ENCODE data around the gene PLSCR1.

The PLSCR1 gene, protein sequence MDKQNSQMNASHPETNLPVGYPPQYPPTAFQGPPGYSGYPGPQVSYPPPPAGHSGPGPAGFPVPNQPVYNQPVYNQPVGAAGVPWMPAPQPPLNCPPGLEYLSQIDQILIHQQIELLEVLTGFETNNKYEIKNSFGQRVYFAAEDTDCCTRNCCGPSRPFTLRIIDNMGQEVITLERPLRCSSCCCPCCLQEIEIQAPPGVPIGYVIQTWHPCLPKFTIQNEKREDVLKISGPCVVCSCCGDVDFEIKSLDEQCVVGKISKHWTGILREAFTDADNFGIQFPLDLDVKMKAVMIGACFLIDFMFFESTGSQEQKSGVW

GRCh38 chr3:146544002-146544928, at the start of gene PLSCR1:
Gene PLSCR1, minus strand, starts transcription at chr3:146544607. Its CDS starts 8,055 bp downstream, at chr3:146536552.
- DNase-seq (ENCODE audit: low read depth, low spot score): peak; percentile 51
- H3K27me3 ChIP-seq (ENCODE audit: insufficient read depth, insufficient read length): no peaks in the 10 kb centered on the region
- H3K36me3 ChIP-seq (ENCODE audit: insufficient read depth, insufficient read length, low read length): peaks cover 3% of the 10 kb centered on the region
- H3K9me3 ChIP-seq (ENCODE audit: insufficient read depth, low read length): no peaks in the 10 kb centered on the region
- H3K9ac ChIP-seq (ENCODE audit: insufficient read length, low read depth): peak within 1 kb of the TSS; percentile 84
- H3K4me3 ChIP-seq (ENCODE audit: insufficient read length, low read depth): peak within 1 kb of the TSS; percentile 69
- no peak for TF ChIP-seq YY1 (IDR thresholded peaks at IDR 0.05; ENCODE audit: insufficient read depth, insufficient read length)
- TF ChIP-seq SUZ12 (IDR thresholded peaks at IDR 0.05; ENCODE audit: extremely low read depth, insufficient read depth, insufficient read length): no peak
- TF ChIP-seq ZNF274 (IDR thresholded peaks at IDR 0.05; ENCODE audit: low read depth, low read length): no peak
- H3K4me1 ChIP-seq (ENCODE audit: insufficient read depth, insufficient read length): no peaks in the 10 kb centered on the region

- Histone ChIP-seq H3K36me3 (ENCODE audit: insufficient read depth, insufficient read length, low read length) (no peaks in the 10 kb centered on the region), H3K9me3 (ENCODE audit: insufficient read depth, low read length) (no peaks in the 10 kb centered on the region), H3K9ac (ENCODE audit: insufficient read length, low read depth) (no peak overlapping the region), H3K4me1 (ENCODE audit: insufficient read depth, insufficient read length) (no peaks in the 10 kb centered on the region), H3K4me3 (ENCODE audit: insufficient read length, low read depth) (no peak overlapping the region), H3K27me3 (ENCODE audit: insufficient read depth, insufficient read length) (no peaks in the 10 kb centered on the region)
- TF ChIP-seq ZNF274 (IDR thresholded peaks at IDR 0.05; ENCODE audit: low read depth, low read length): no peak
- no peak for TF ChIP-seq YY1 (IDR thresholded peaks at IDR 0.05; ENCODE audit: insufficient read depth, insufficient read length)
- no peak for TF ChIP-seq SUZ12 (IDR thresholded peaks at IDR 0.05; ENCODE audit: extremely low read depth, insufficient read depth, insufficient read length)
- no peak for DNase-seq (ENCODE audit: low read depth, low spot score)
These were observed 49.4 kb upstream of the PLSCR1 start for GRCh38 chr3:146593776-146594175.

- TF ChIP-seq SUZ12 (IDR thresholded peaks at IDR 0.05; ENCODE audit: extremely low read depth, insufficient read depth, insufficient read length): no peak
- no peak for TF ChIP-seq YY1 (IDR thresholded peaks at IDR 0.05; ENCODE audit: insufficient read depth, insufficient read length)
- TF ChIP-seq ZNF274 (IDR thresholded peaks at IDR 0.05; ENCODE audit: low read depth, low read length): no peak
- Histone ChIP-seq H3K27me3 (ENCODE audit: insufficient read depth, insufficient read length) (no peaks in the 10 kb centered on the region), H3K4me1 (ENCODE audit: insufficient read depth, insufficient read length) (no peaks in the 10 kb centered on the region), H3K36me3 (ENCODE audit: insufficient read depth, insufficient read length, low read length) (no peaks in the 10 kb centered on the region), H3K4me3 (ENCODE audit: insufficient read length, low read depth) (no peak overlapping the region), H3K9ac (ENCODE audit: insufficient read length, low read depth) (no peak overlapping the region), H3K9me3 (ENCODE audit: insufficient read depth, low read length) (no peaks in the 10 kb centered on the region)
- DNase-seq (ENCODE audit: low read depth, low spot score): no peak
These were observed 46.1 kb upstream of the PLSCR1 start for GRCh38 chr3:146590521-146590920.

- Histone ChIP-seq H3K9me3 (ENCODE audit: insufficient read depth, low read length) (no peaks in the 10 kb centered on the region), H3K4me1 (ENCODE audit: insufficient read depth, insufficient read length) (no peaks in the 10 kb centered on the region), H3K36me3 (ENCODE audit: insufficient read depth, insufficient read length, low read length) (no peaks in the 10 kb centered on the region), H3K27me3 (ENCODE audit: insufficient read depth, insufficient read length) (no peaks in the 10 kb centered on the region), H3K9ac (ENCODE audit: insufficient read length, low read depth) (no peak overlapping the region), H3K4me3 (ENCODE audit: insufficient read length, low read depth) (no peak overlapping the region)
- TF ChIP-seq ZNF274 (IDR thresholded peaks at IDR 0.05; ENCODE audit: low read depth, low read length) (no peak), YY1 (IDR thresholded peaks at IDR 0.05; ENCODE audit: insufficient read depth, insufficient read length) (no peak)
- peak; percentile 9 for DNase-seq (ENCODE audit: low read depth, low spot score)
These were observed 45.6 kb upstream of the PLSCR1 start for GRCh38 chr3:146589899-146590508.

- no peaks in the 10 kb centered on the region for H3K36me3 ChIP-seq (ENCODE audit: insufficient read depth, insufficient read length, low read length)
- no peaks in the 10 kb centered on the region for H3K4me1 ChIP-seq (ENCODE audit: insufficient read depth, insufficient read length)
- no peak for TF ChIP-seq SUZ12 (IDR thresholded peaks at IDR 0.05; ENCODE audit: extremely low read depth, insufficient read depth, insufficient read length)
- H3K27me3 ChIP-seq (ENCODE audit: insufficient read depth, insufficient read length): no peaks in the 10 kb centered on the region
- peaks cover 26% of the 10 kb centered on the region for H3K9me3 ChIP-seq (ENCODE audit: insufficient read depth, low read length)
- no peak for DNase-seq (ENCODE audit: low read depth, low spot score)
- H3K4me3 ChIP-seq (ENCODE audit: insufficient read length, low read depth): no peak overlapping the region
- H3K9ac ChIP-seq (ENCODE audit: insufficient read length, low read depth): no peak overlapping the region
These were observed 40.7 kb upstream of the PLSCR1 start for GRCh38 chr3:146585156-146585555.

DNA sequence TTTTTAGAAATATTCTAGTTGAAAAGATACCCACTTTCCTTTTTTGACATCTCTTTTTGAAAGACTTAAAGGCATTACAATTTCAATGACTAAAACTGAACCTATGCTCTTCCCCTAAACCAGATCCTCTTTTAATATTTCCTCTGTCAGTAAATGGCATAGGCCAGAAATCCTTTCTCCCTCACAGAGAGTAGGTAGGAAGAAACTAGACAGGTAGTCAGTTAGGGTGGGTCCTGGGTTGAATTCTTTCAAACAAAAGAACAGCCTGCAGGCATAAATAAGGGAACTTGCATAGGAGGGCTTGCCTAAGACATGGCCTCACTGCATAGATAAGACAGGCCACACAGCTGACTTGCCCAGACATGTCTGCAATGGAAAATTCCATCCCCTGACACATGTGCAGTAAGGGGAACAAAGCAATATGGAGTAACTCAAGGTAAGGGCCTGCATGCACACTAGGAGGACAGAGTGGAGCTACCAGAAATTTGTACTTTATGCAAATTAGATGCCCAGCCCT, 37.6 kb upstream of the PLSCR1 start:
- H3K9me3 ChIP-seq (ENCODE audit: insufficient read depth, low read length): peaks cover 26% of the 10 kb centered on the region
- no peak overlapping the region for H3K9ac ChIP-seq (ENCODE audit: insufficient read length, low read depth)
- H3K4me1 ChIP-seq (ENCODE audit: insufficient read depth, insufficient read length): no peaks in the 10 kb centered on the region
- DNase-seq (ENCODE audit: low read depth, low spot score): no peak
- H3K27me3 ChIP-seq (ENCODE audit: insufficient read depth, insufficient read length): no peaks in the 10 kb centered on the region
- no peaks in the 10 kb centered on the region for H3K36me3 ChIP-seq (ENCODE audit: insufficient read depth, insufficient read length, low read length)
- H3K4me3 ChIP-seq (ENCODE audit: insufficient read length, low read depth): no peak overlapping the region
- TF ChIP-seq ZNF274 (IDR thresholded peaks at IDR 0.05; ENCODE audit: low read depth, low read length) (no peak), YY1 (IDR thresholded peaks at IDR 0.05; ENCODE audit: insufficient read depth, insufficient read length) (no peak), SUZ12 (IDR thresholded peaks at IDR 0.05; ENCODE audit: extremely low read depth, insufficient read depth, insufficient read length) (no peak)

All from NT2/D1 (cell line).